Measurements from ENCODE around the gene UBE3A. TPM values are rescaled to one million over a fixed set of nuclear protein-coding genes. Genes with fewer than 3 reads are reported as not detected.
A peak's percentile ranks its signal among the peaks of the same experiment; 100 is the strongest.

The UBE3A gene
- total RNA-seq, 2 experiments from 2014 or later: 124 to 126 TPM

GRCh38 chr15:25401501-25401900 lies 37.3 kb downstream of the UBE3A start:
- Histone ChIP-seq H3K27ac (ENCODE audit: low read depth in 1 of 2, low read length in 2 of 2) (no peak overlapping the region), H3K27me3 (ENCODE audit: control insufficient read depth in 1 of 2, insufficient read depth in 2 of 2, low read length in 2 of 2) (no peaks in the 10 kb centered on the region), H3K4me1 (ENCODE audit: insufficient read depth, low read length) (no peaks in the 10 kb centered on the region), H3K36me3 (ENCODE audit: insufficient read depth, low read length) (peaks cover 30% of the 10 kb centered on the region), H3K4me3 (ENCODE audit: low read length) (no peak overlapping the region), H3K9me3 (ENCODE audit: control insufficient read depth in 1 of 2, insufficient read depth in 1 of 2, low read length in 2 of 2) (peaks cover 0 to 6% of the 10 kb centered on the region in 2 experiments)
- intact Hi-C loops (cut with DNase I, micrococcal nuclease): no loop called here
- H3K4me3 Mint-ChIP-seq: no peak overlapping the region
- TF ChIP-seq, protein P1, sequence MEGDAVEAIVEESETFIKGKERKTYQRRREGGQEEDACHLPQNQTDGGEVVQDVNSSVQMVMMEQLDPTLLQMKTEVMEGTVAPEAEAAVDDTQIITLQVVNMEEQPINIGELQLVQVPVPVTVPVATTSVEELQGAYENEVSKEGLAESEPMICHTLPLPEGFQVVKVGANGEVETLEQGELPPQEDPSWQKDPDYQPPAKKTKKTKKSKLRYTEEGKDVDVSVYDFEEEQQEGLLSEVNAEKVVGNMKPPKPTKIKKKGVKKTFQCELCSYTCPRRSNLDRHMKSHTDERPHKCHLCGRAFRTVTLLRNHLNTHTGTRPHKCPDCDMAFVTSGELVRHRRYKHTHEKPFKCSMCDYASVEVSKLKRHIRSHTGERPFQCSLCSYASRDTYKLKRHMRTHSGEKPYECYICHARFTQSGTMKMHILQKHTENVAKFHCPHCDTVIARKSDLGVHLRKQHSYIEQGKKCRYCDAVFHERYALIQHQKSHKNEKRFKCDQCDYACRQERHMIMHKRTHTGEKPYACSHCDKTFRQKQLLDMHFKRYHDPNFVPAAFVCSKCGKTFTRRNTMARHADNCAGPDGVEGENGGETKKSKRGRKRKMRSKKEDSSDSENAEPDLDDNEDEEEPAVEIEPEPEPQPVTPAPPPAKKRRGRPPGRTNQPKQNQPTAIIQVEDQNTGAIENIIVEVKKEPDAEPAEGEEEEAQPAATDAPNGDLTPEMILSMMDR (IDR thresholded peaks at IDR 0.05): no peak
- H3K4me1 Mint-ChIP-seq (ENCODE audit: low read depth): peaks cover 28% of the 10 kb centered on the region
- peaks cover 7% of the 10 kb centered on the region for H3K9me3 Mint-ChIP-seq
- ChIA-PET CTCF (interaction anchor here (0.5 kb wide), 1 partner anchor 421 kb away, joined by 3 read pairs; no protein-coding TSS in a partner anchor), POLR2A (no interaction called here)
- H3K36me3 Mint-ChIP-seq (ENCODE audit: low read depth): peaks cover 92% of the 10 kb centered on the region
- H3K27me3 Mint-ChIP-seq: no peaks in the 10 kb centered on the region
- DNase-seq (no peak), ATAC-seq (ENCODE audit: poor library complexity) (no peak)
- no peak overlapping the region for H3K27ac Mint-ChIP-seq

DNA sequence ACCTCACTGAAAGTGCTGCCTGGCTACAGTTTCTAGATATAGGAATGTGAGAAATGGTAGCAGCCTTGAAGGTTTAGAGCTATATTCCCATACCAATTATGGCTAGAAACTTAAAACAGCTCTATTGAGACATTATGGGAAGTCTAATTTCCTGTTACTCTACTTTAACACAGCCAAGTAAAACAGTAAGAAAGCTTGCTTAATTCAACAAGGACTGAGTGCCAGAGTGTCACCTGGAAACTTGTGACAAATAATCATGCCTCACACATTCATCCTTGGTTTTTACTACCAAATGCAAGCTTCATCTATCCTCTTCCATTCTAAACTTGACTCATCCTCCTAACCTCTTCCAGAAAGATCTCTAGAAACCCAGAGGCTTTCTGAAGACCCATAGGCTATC lies 41.7 kb downstream of the UBE3A start:
- Histone ChIP-seq H3K36me3 (ENCODE audit: insufficient read depth, low read length) (peaks cover 6% of the 10 kb centered on the region), H3K9me3 (ENCODE audit: control insufficient read depth in 1 of 2, insufficient read depth in 1 of 2, low read length in 2 of 2) (peaks cover 0 to 2% of the 10 kb centered on the region in 2 experiments), H3K4me3 (ENCODE audit: low read length) (no peak overlapping the region), H3K4me1 (ENCODE audit: insufficient read depth, low read length) (no peaks in the 10 kb centered on the region), H3K27ac (ENCODE audit: low read depth in 1 of 2, low read length in 2 of 2) (no peak overlapping the region), H3K27me3 (ENCODE audit: control insufficient read depth in 1 of 2, insufficient read depth in 2 of 2, low read length in 2 of 2) (no peaks in the 10 kb centered on the region)
- H3K27ac Mint-ChIP-seq: peak overlapping the region; percentile 5
- TF ChIP-seq, protein P1 (IDR thresholded peaks at IDR 0.05): no peak
- peaks cover 48% of the 10 kb centered on the region for H3K36me3 Mint-ChIP-seq (ENCODE audit: low read depth)
- H3K9me3 Mint-ChIP-seq: peaks cover 4% of the 10 kb centered on the region
- intact Hi-C loops (cut with DNase I, micrococcal nuclease): no loop called here
- no peak overlapping the region for H3K4me3 Mint-ChIP-seq
- peaks cover 44% of the 10 kb centered on the region for H3K4me1 Mint-ChIP-seq (ENCODE audit: low read depth)
- DNase-seq (peak in 1 of 14 experiments; percentile 13), ATAC-seq (ENCODE audit: poor library complexity) (no peak)
- H3K27me3 Mint-ChIP-seq: no peaks in the 10 kb centered on the region
- POLR2A ChIA-PET: interaction anchor here (1.1 to 1.3 kb wide), 2 partner anchors 10 to 20 kb away, joined by 3 read pairs; no protein-coding TSS in a partner anchor
- CTCF ChIA-PET: interaction anchor here (0.9 kb wide), 1 partner anchor 9 kb away, joined by 4 read pairs; no protein-coding TSS in a partner anchor

GRCh38 chr15:25394898-25395297 lies 43.9 kb downstream of the UBE3A start:
- no peak for ATAC-seq (ENCODE audit: poor library complexity)
- Mint-ChIP-seq H3K4me1 (ENCODE audit: low read depth) (peaks cover 44% of the 10 kb centered on the region), H3K9me3 (no peaks in the 10 kb centered on the region), H3K27me3 (no peaks in the 10 kb centered on the region), H3K4me3 (no peak overlapping the region), H3K36me3 (ENCODE audit: low read depth) (peaks cover 35% of the 10 kb centered on the region), H3K27ac (no peak overlapping the region)
- TF ChIP-seq, protein P1 (IDR thresholded peaks at IDR 0.05): no peak
- Histone ChIP-seq H3K4me1 (ENCODE audit: insufficient read depth, low read length) (no peaks in the 10 kb centered on the region), H3K27ac (ENCODE audit: low read depth in 1 of 2, low read length in 2 of 2) (no peak overlapping the region), H3K9me3 (ENCODE audit: control insufficient read depth in 1 of 2, insufficient read depth in 1 of 2, low read length in 2 of 2) (no peaks in the 10 kb centered on the region), H3K4me3 (ENCODE audit: low read length) (no peak overlapping the region), H3K27me3 (ENCODE audit: control insufficient read depth in 1 of 2, insufficient read depth in 2 of 2, low read length in 2 of 2) (no peaks in the 10 kb centered on the region), H3K36me3 (ENCODE audit: insufficient read depth, low read length) (peaks cover 3% of the 10 kb centered on the region)
- intact Hi-C loops (cut with DNase I, micrococcal nuclease): no loop called here
- ChIA-PET POLR2A (no interaction called here), CTCF (no interaction called here)
- no peak for DNase-seq

All from CD4-positive, alpha-beta T cell (primary cell).